CD14-positive monocyte (primary cell): ENCODE data around the gene RCOR3. TPM values are rescaled to one million over a fixed set of nuclear protein-coding genes. Genes with fewer than 3 reads are reported as not detected.

ENCODE experiments used
- DNase-seq, 3 donors: peaks; one replicate each; pipeline ENCODE4 v3.0.0-alpha.2; 2011 to 2022
- H2AFZ ChIP-seq: 2 replicates; pipeline ENCODE4 v1.6.0; 2012; ENCODE audit warnings: mild to moderate bottlenecking, low read depth, low read length, inconsistent platforms; ENCODE audit not compliant: insufficient read depth, poor library complexity, severe bottlenecking
- H3K27ac ChIP-seq, 2 donors: 1 replicate in 1 of 2; 2 replicates in 1 of 2; pipeline ENCODE4 v1.5.1; 2012 to 2013; ENCODE audit warnings: low read length in 2 of 2, control low read depth in 1 of 2, inconsistent platforms in 1 of 2, low read depth in 1 of 2, mild to moderate bottlenecking in 1 of 2
- H3K27me3 ChIP-seq, 2 donors: one replicate each; pipeline versions ENCODE4 v1.6.0 to v1.6.1; 2011 to 2013; ENCODE audit warnings: low read length in 2 of 2; ENCODE audit not compliant: control insufficient read depth in 2 of 2, insufficient read depth in 2 of 2
- H3K36me3 ChIP-seq, 2 donors: replicated peaks in 1 of 2; 1 replicate in 1 of 2; 2 replicates in 1 of 2; pipeline versions ENCODE4 v1.5.1 to v1.6.1; 2012 to 2013; ENCODE audit warnings: low read length in 2 of 2, control low read depth in 1 of 2, inconsistent platforms in 1 of 2, mild to moderate bottlenecking in 1 of 2; ENCODE audit not compliant: insufficient read depth in 2 of 2, control insufficient read depth in 1 of 2
- H3K4me1 ChIP-seq, 2 donors: 1 replicate in 1 of 2; 2 replicates in 1 of 2; pipeline versions ENCODE4 v1.5.1 to v1.6.1; 2012 to 2013; ENCODE audit warnings: low read length in 2 of 2, control low read depth in 1 of 2, inconsistent platforms in 1 of 2, mild to moderate bottlenecking in 1 of 2, moderate library complexity in 1 of 2; ENCODE audit not compliant: insufficient read depth in 2 of 2, control insufficient read depth in 1 of 2
- H3K4me2 ChIP-seq: replicated peaks from 2 replicates; pipeline ENCODE3; 2012; ENCODE audit warnings: low read length, moderate library complexity, mild to moderate bottlenecking; ENCODE audit not compliant: poor library complexity, severe bottlenecking; ENCODE audit errors: extremely low read depth
- H3K4me3 ChIP-seq, 3 experiments: fragments of 200-600 bp in 1 of 3; sonication (generic) in 1 of 3; replicated peaks in 1 of 3; 1 replicate in 2 of 3; 2 replicates in 1 of 3; pipeline ENCODE4 v1.5.1; 2011 to 2013; ENCODE audit warnings: low read length in 3 of 3, mild to moderate bottlenecking in 3 of 3, control low read depth in 2 of 3, low read depth in 2 of 3, inconsistent platforms in 1 of 3, moderate library complexity in 1 of 3
- H3K79me2 ChIP-seq: 2 replicates; pipeline ENCODE4 v1.6.0; 2012; ENCODE audit warnings: mild to moderate bottlenecking, control low read depth, inconsistent platforms, low read length, moderate library complexity; ENCODE audit not compliant: insufficient read depth
- H3K9ac ChIP-seq: 2 replicates; pipeline ENCODE4 v1.6.0; 2017; ENCODE audit warnings: low read length, mild to moderate bottlenecking; ENCODE audit not compliant: insufficient read depth, poor library complexity, severe bottlenecking
- H3K9me3 ChIP-seq, 2 donors: replicated peaks in 1 of 2; 1 replicate in 1 of 2; 2 replicates in 1 of 2; pipeline versions ENCODE4 v1.5.1 to v1.6.1; 2012 to 2013; ENCODE audit warnings: low read length in 2 of 2, control low read depth in 1 of 2; ENCODE audit not compliant: control insufficient read depth in 1 of 2, insufficient read depth in 1 of 2
- H4K20me1 ChIP-seq: 2 replicates; pipeline ENCODE4 v1.6.0; 2012; ENCODE audit warnings: mild to moderate bottlenecking, low read length, control low read depth, moderate library complexity; ENCODE audit not compliant: insufficient read depth
- H3K27ac Mint-ChIP-seq, 7 donors: one replicate each; pipeline ENCODE4 v1.8.0; 2020; ENCODE audit warnings: mild to moderate bottlenecking in 7 of 7, mixed read lengths in 7 of 7, moderate library complexity in 6 of 7, inconsistent platforms in 2 of 7
- H3K27me3 Mint-ChIP-seq, 3 donors: one replicate each; pipeline ENCODE4 v1.8.0; 2021 to 2022; ENCODE audit warnings: low read depth in 3 of 3, mild to moderate bottlenecking in 3 of 3, mixed read lengths in 3 of 3, moderate library complexity in 3 of 3, inconsistent platforms in 1 of 3
- H3K36me3 Mint-ChIP-seq, 2 donors: one replicate each; pipeline ENCODE4 v1.8.0; 2020; ENCODE audit warnings: mixed read lengths in 2 of 2, inconsistent platforms in 1 of 2, mild to moderate bottlenecking in 1 of 2
- H3K4me1 Mint-ChIP-seq: one replicate; pipeline ENCODE4 v1.8.0; 2020; ENCODE audit warnings: mild to moderate bottlenecking, mixed read lengths
- H3K4me3 Mint-ChIP-seq, 2 donors: one replicate each; pipeline ENCODE4 v1.8.0; 2020; ENCODE audit warnings: mild to moderate bottlenecking in 2 of 2, mixed read lengths in 2 of 2, moderate library complexity in 1 of 2
- H3K9me3 Mint-ChIP-seq, 7 donors: one replicate each; pipeline ENCODE4 v1.8.0; 2020 to 2022; ENCODE audit warnings: mixed read lengths in 7 of 7, mild to moderate bottlenecking in 6 of 7, moderate library complexity in 6 of 7, inconsistent platforms in 2 of 7
- CTCF ChIP-seq: fragments of 200-600 bp; IDR thresholded peaks from one replicate; pipeline ENCODE4 v1.8.0; 2022; ENCODE audit warnings: antibody characterized with exemption, mild to moderate bottlenecking
- WGBS: methylation state at CpG from one replicate; pipeline ENCODE4 v1.1.5; 2013; ENCODE audit warnings: missing lambda C conversion rate; ENCODE audit not compliant: insufficient coverage; 5-methylcytosine and 5-hydroxymethylcytosine counted together
- intact Hi-C, 2 donors: fragments of 100-400 bp; cut with micrococcal nuclease; formaldehyde crosslinking; loops; one replicate each; pipeline versions ENCODE4 v1.15.0 to v1.15.1; 2023
- polyA plus RNA-seq, 3 donors: library from polyadenylated mRNA; depleted of rRNA in 1 of 3; unstranded in 2 of 3; stranded (reverse) in 1 of 3; fragments of 300-500 nt in 2 of 3; fragments of >200 nt in 1 of 3; fragmentation: Illumina TruSeq in 2 of 3; gene quantifications; 1 replicate in 2 of 3; 2 replicates in 1 of 3; pipeline ENCODE4 v1.2.3, GENCODE V29; 2012 to 2021

The RCOR3 gene
- polyA plus RNA-seq, 3 donors = 14.5 to 46.5 (median 21.6) TPM

- Histone ChIP-seq H4K20me1 (no peaks in the 10 kb centered on the region), H3K27ac (peak overlapping the region in 1 of 2 donors; percentile 26), H3K4me3 (no peak overlapping the region), H3K4me2 (no peak overlapping the region), H3K27me3 (no peaks in the 10 kb centered on the region), H3K36me3 (no peaks in the 10 kb centered on the region), H2AFZ (no peak overlapping the region), H3K79me2 (no peaks in the 10 kb centered on the region), H3K9me3 (no peaks in the 10 kb centered on the region), H3K4me1 (peaks cover 0 to 2% of the 10 kb centered on the region in 2 donors), H3K9ac (no peak overlapping the region)
- Mint-ChIP-seq H3K27ac (no peak overlapping the region), H3K4me1 (peaks cover 14% of the 10 kb centered on the region), H3K4me3 (no peak overlapping the region), H3K27me3 (peaks cover 0 to 4% (median 3%) of the 10 kb centered on the region in 3 donors), H3K36me3 (no peaks in the 10 kb centered on the region), H3K9me3 (peaks cover 0 to 7% (median 3%) of the 10 kb centered on the region in 7 donors)
- intact Hi-C loops = no loop called here
- TF ChIP-seq CTCF = no peak
- peak; percentile 11 to 37 (median 37) for DNase-seq
- no CpG with 5 or more reads among the region's 1 CpG for WGBS
These were observed 27.3 kb upstream of the RCOR3 start for GRCh38 chr1:211231873-211232272.

GRCh38 chr1:211236633-211237320 lies 22.4 kb upstream of the RCOR3 start:
- H3K79me2 ChIP-seq = no peaks in the 10 kb centered on the region
- H3K9me3 Mint-ChIP-seq = peaks cover 0 to 2% (median 0%) of the 10 kb centered on the region in 7 donors
- peaks cover 0 to 2% (median 0%) of the 10 kb centered on the region in 3 donors for H3K27me3 Mint-ChIP-seq
- no peaks in the 10 kb centered on the region for H3K36me3 Mint-ChIP-seq
- H3K27ac Mint-ChIP-seq = no peak overlapping the region
- no peak overlapping the region for H2AFZ ChIP-seq
- H3K36me3 ChIP-seq = no peaks in the 10 kb centered on the region
- no peaks in the 10 kb centered on the region for H3K4me1 ChIP-seq
- no peak overlapping the region for H3K4me3 Mint-ChIP-seq
- H3K4me1 Mint-ChIP-seq = peaks cover 6% of the 10 kb centered on the region
- no peaks in the 10 kb centered on the region for H4K20me1 ChIP-seq
- no peak overlapping the region for H3K4me2 ChIP-seq
- no peak for TF ChIP-seq CTCF
- H3K4me3 ChIP-seq = no peak overlapping the region
- DNase-seq = no peak
- intact Hi-C loops = no loop called here
- H3K27ac ChIP-seq = no peak overlapping the region
- no peaks in the 10 kb centered on the region for H3K9me3 ChIP-seq
- H3K27me3 ChIP-seq = no peaks in the 10 kb centered on the region
- no peak overlapping the region for H3K9ac ChIP-seq
- WGBS = no CpG with 5 or more reads among the region's 6 CpGs
